Stomach (tissue), 9 donors: ENCODE data around the gene MAP7. TPM values are rescaled to one million over a fixed set of nuclear protein-coding genes. Genes with fewer than 3 reads are reported as not detected.
"Not testable (repeated sequence)": the region's sequence is repeated elsewhere in the genome, so short reads cannot be mapped to it uniquely, and the experiment has no call there.

Experiments
- DNase-seq, 2 donors: peaks; one replicate each; pipeline versions ENCODE4 v3.0.0 to v3.0.0-alpha.2; 2013 to 2019
- H3K27ac ChIP-seq, 5 donors: fragments of 200-600 bp in 4 of 5; sonication (generic) in 4 of 5; one replicate each; pipeline ENCODE4 v1.5.1; 2013 to 2019; ENCODE audit warnings: mild to moderate bottlenecking in 1 of 5, moderate library complexity in 1 of 5
- H3K27me3 ChIP-seq, 3 donors: fragments of 200-600 bp; sonication (generic); one replicate each; pipeline ENCODE4 v1.5.1; 2017 to 2019; ENCODE audit warnings: mixed run types in 1 of 3
- H3K36me3 ChIP-seq, 4 donors: fragments of 200-600 bp; sonication (generic); 1 replicate in 3 of 4; 2 replicates in 1 of 4; pipeline ENCODE4 v1.5.1; 2016 to 2019
- H3K4me1 ChIP-seq, 4 donors: fragments of 200-600 bp; sonication (generic); one replicate each; pipeline ENCODE4 v1.5.1; 2016 to 2019
- H3K4me3 ChIP-seq, 4 donors: fragments of 200-600 bp; sonication (generic) in 3 of 4; one replicate each; pipeline ENCODE4 v1.5.1; 2016 to 2019; ENCODE audit warnings: mild to moderate bottlenecking in 1 of 4
- H3K9me3 ChIP-seq, 4 donors: fragments of 200-600 bp; sonication (generic); one replicate each; pipeline ENCODE4 v1.5.1; 2016 to 2019
- CTCF ChIP-seq, 7 experiments: fragments of 450-650 bp in 4 of 7; fragments of 200-600 bp in 3 of 7; sonication (generic) in 3 of 7; IDR thresholded peaks; one replicate each; pipeline ENCODE4 v1.5.1; 2016 to 2019; ENCODE audit warnings: antibody characterized with exemption in 7 of 7, control low read depth in 2 of 7, mild to moderate bottlenecking in 1 of 7
- EP300 ChIP-seq: sonication (generic); formaldehyde crosslinking; IDR thresholded peaks from one replicate; pipeline ENCODE4 v1.6.1; 2017; ENCODE audit warnings: antibody characterized with exemption
- POLR2A ChIP-seq, 4 donors: fragments of 450-650 bp; IDR thresholded peaks; one replicate each; pipeline ENCODE4 v1.6.1; 2016; ENCODE audit warnings: antibody characterized with exemption in 4 of 4, control low read depth in 2 of 4, mild to moderate bottlenecking in 1 of 4, moderate library complexity in 1 of 4
- POLR2AphosphoS5 ChIP-seq, 3 donors: sonication (generic); formaldehyde crosslinking; IDR thresholded peaks; one replicate each; pipeline ENCODE4 v1.6.1; 2016; ENCODE audit warnings: antibody characterized with exemption in 3 of 3
- WGBS, 5 donors: extraction: QIAGEN DNeasy Blood & Tissue Kit in 3 of 5; methylation state at CpG; one replicate each; pipeline versions ENCODE4 v1.1.5 to v1.1.7; 2013 to 2018; 5-methylcytosine and 5-hydroxymethylcytosine counted together
- intact Hi-C: fragments of 100-400 bp; cut with DNase I; formaldehyde crosslinking; loops from one replicate; pipeline ENCODE4 v1.15.1; 2023; ENCODE audit warnings: low total_unique reads
- polyA plus RNA-seq, 3 donors: library from polyadenylated mRNA; stranded (reverse); fragments of 200-250 nt; gene quantifications; one replicate each; pipeline ENCODE4 v1.2.3, GENCODE V29; 2013
- total RNA-seq, 5 donors: library from RNA; depleted of rRNA; stranded (reverse); fragments of >200 nt; gene quantifications; one replicate each; pipeline versions ENCODE4 v1.1.0 to v1.2.3, GENCODE V29; 2014 to 2016
- donor health status: healthy with polysubstance abuse.
- donor health status: Bipolar disorder and iron deficiency.
- donor health status: healthy.

Gene MAP7
- total and polyA plus RNA-seq, 8 donors, result 2.3 to 28.3 (median 9.7) TPM

- H3K4me1 ChIP-seq, result no peaks in the 10 kb centered on the region
- no peaks in the 10 kb centered on the region for H3K9me3 ChIP-seq
- TF ChIP-seq EP300 (no peak), CTCF (IDR thresholded peaks at IDR 0.05) (no peak), POLR2A (IDR thresholded peaks at IDR 0.05) (no peak), POLR2AphosphoS5 (IDR thresholded peaks at IDR 0.05) (no peak)
- intact Hi-C loops, result no loop called here
- no peaks in the 10 kb centered on the region for H3K27me3 ChIP-seq
- no peak overlapping the region for H3K4me3 ChIP-seq
- H3K36me3 ChIP-seq, result no peaks in the 10 kb centered on the region
- WGBS, 5 donors, result 91 to 97% (median 95%) methylated on average over 2 of the region's 2 CpGs
- no peak overlapping the region for H3K27ac ChIP-seq
- no peak for DNase-seq
Observed at GRCh38 chr6:136494059-136494458, 56.2 kb downstream of the MAP7 start.

GRCh38 chr6:136492409-136492808 is 57.8 kb downstream of the MAP7 start:
- no peaks in the 10 kb centered on the region for H3K27me3 ChIP-seq
- no peak for TF ChIP-seq POLR2AphosphoS5 (IDR thresholded peaks at IDR 0.05)
- TF ChIP-seq CTCF (IDR thresholded peaks at IDR 0.05), result no peak
- no peak for TF ChIP-seq POLR2A (IDR thresholded peaks at IDR 0.05)
- TF ChIP-seq EP300, result no peak
- 83 to 98% (median 94%) methylated on average over 1 of the region's 1 CpG for WGBS, 5 donors
- H3K4me3 ChIP-seq, result no peak overlapping the region
- H3K27ac ChIP-seq, result no peak overlapping the region
- H3K36me3 ChIP-seq, result no peaks in the 10 kb centered on the region
- H3K4me1 ChIP-seq, result no peaks in the 10 kb centered on the region
- no peak for DNase-seq
- intact Hi-C loops, result no loop called here
- H3K9me3 ChIP-seq, result no peaks in the 10 kb centered on the region

DNA sequence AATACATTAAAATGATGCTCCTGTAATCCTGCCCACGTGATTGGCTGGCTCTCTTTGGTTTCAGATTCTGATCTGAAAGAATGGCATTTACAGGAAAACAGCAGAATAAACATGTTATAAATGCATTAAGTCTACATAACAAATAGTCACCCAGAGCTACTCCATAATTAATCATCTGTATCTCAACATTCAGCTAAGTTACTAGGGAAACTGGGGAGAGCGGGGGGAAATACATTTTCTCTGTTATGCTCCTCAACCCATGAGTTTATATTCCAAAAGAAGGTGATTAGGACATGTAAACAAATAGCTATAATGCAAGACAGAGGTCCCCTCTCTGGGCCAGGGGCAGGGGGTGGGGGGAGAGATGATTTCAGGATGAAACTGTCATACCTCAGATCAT is 58.5 kb downstream of the MAP7 start:
- Histone ChIP-seq H3K27ac (no peak overlapping the region), H3K27me3 (no peaks in the 10 kb centered on the region), H3K4me3 (no peak overlapping the region), H3K9me3 (no peaks in the 10 kb centered on the region), H3K36me3 (no peaks in the 10 kb centered on the region), H3K4me1 (no peaks in the 10 kb centered on the region)
- DNase-seq, result peak in 1 of 2 donors; percentile 16
- TF ChIP-seq POLR2AphosphoS5 (IDR thresholded peaks at IDR 0.05), result no peak
- TF ChIP-seq CTCF (IDR thresholded peaks at IDR 0.05), result no peak
- no peak for TF ChIP-seq POLR2A (IDR thresholded peaks at IDR 0.05)
- TF ChIP-seq EP300, result no peak
- 74 to 84% (median 77%) methylated on average over 2 of the region's 2 CpGs for WGBS, 5 donors
- intact Hi-C loops, result no loop called here

GRCh38 chr6:136491251-136491650 is 59.0 kb downstream of the MAP7 start:
- intact Hi-C loops, result no loop called here
- H3K4me1 ChIP-seq, result no peaks in the 10 kb centered on the region
- H3K27me3 ChIP-seq, result no peaks in the 10 kb centered on the region
- no peaks in the 10 kb centered on the region for H3K9me3 ChIP-seq
- no peaks in the 10 kb centered on the region for H3K36me3 ChIP-seq
- no peak overlapping the region for H3K27ac ChIP-seq
- H3K4me3 ChIP-seq, result no peak overlapping the region
- no peak for DNase-seq
- 71 to 89% (median 85%) methylated on average over 2 of the region's 2 CpGs for WGBS, 5 donors
- no peak for TF ChIP-seq EP300
- TF ChIP-seq POLR2AphosphoS5 (IDR thresholded peaks at IDR 0.05), result no peak
- no peak for TF ChIP-seq POLR2A (IDR thresholded peaks at IDR 0.05)
- no peak for TF ChIP-seq CTCF (IDR thresholded peaks at IDR 0.05)

DNA sequence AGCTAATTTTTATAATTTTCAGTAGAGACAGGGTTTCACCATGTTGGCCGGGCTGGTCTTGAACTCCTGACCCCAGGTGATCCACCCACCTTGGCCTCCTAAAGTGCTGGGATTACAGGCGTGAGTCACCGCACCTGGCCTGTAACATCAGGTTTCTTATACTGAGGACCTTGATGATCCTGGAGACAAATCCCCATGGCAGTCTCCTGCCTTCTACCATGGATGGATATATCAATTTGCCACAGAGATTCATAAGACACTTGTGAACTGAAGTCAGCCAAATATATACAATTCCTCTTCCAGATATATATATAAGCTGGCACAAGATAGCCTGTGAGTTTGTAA is 60.6 kb downstream of the MAP7 start:
- DNase-seq, H3K36me3 ChIP-seq, H3K27ac ChIP-seq, H3K4me3 ChIP-seq, H3K4me1 ChIP-seq, H3K27me3 ChIP-seq, intact Hi-C loops, H3K9me3 ChIP-seq: not testable (repeated sequence)
- 90 to 98% (median 93%) methylated on average over 3 of the region's 3 CpGs for WGBS, 5 donors
